Erythroblast (primary cell): ENCODE measurements around the gene DCUN1D5.
A peak's percentile ranks its signal among the peaks of the same experiment; 100 is the strongest.
"Not testable (repeated sequence)": the region's sequence is repeated elsewhere in the genome, so short reads cannot be mapped to it uniquely, and the experiment has no call there.

Experiments
- DNase-seq, 2 experiments: peaks; one replicate each; lab custom pipeline; 2025; lab: John Stamatoyannopoulos, UW
- GATA1 ChIP-seq: IDR thresholded peaks from 2 replicates; pipeline ENCODE4 v1.6.1; 2011; ENCODE audit warnings: low read depth, mild to moderate bottlenecking, control low read depth, low read length, moderate library complexity
- POLR2A ChIP-seq: IDR thresholded peaks from 2 replicates; pipeline ENCODE4 v1.6.1; 2011; ENCODE audit warnings: mild to moderate bottlenecking, low read length

The DCUN1D5 gene

DNA sequence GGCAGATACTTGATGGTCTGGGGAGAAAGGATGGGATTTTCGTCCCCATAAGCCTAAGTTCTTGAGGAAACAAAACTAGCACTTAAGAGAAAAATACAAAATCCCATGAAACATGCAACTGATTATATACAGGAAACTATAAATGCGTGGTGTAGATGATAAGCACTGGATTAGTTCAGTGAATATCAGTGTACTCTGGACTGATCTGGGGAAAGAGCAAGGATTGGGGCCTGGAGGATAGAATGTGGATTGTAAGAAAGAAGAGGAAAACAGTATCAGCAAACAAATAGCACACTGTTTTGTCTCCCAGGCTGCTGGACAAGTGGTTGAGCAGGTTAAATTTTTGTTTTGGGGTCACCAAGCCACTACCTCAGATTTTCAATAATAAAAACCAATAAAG lies 49.8 kb downstream of the DCUN1D5 start:
- TF ChIP-seq POLR2A (no peak), GATA1 (no peak)
- DNase-seq, result no peak

DNA sequence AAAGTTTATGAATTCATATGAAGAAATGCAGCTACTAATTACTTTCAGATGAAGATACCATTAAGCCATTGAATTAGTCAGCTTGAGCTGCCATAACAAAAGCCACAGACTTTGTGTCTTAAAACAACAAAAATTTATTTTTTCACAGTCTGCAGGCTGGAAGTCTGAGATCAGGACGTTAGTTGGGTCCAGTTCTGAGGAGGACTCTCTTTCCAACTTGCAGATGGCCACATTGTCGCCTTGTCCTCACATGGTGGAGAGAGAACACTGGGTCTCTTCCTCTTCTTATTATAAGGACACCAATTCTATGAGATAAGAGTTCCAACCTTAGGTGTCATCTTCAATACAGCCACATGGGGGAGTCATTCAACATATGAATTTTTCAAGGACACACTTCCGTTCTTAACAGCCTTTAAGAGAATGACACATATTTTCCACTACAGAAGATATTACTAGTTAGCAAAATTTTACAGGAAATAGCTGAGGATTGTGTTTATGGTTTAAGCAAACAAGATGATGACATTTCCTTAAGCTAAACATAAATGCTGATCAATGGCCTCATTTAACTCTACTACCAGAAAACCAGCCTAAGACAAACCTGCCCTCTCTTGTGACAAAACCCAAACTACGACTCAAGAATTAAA lies 56.0 kb downstream of the DCUN1D5 start:
- no peak for TF ChIP-seq GATA1
- no peak for TF ChIP-seq POLR2A
- DNase-seq, result peak; percentile 76 to 78

DNA sequence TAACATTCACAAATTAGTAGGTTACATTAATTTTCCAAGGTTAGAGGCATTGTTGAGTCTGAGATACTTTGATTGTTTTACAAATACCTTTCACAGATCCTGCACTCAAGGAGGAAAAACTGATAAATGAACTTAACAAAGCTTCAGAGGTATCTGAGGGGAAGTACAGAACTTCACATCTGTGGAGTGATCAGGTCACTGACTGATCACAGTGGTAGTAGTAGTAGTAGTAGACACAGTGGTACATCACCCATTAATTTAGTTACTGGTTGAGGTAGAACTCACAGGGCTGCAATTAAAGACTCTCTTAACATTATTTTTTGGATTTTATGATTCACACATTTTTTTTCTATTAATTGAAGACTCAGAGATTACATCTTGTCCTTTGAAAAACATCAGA lies 56.7 kb downstream of the DCUN1D5 start:
- no peak for DNase-seq
- TF ChIP-seq POLR2A, result no peak
- TF ChIP-seq GATA1, result no peak

DNA sequence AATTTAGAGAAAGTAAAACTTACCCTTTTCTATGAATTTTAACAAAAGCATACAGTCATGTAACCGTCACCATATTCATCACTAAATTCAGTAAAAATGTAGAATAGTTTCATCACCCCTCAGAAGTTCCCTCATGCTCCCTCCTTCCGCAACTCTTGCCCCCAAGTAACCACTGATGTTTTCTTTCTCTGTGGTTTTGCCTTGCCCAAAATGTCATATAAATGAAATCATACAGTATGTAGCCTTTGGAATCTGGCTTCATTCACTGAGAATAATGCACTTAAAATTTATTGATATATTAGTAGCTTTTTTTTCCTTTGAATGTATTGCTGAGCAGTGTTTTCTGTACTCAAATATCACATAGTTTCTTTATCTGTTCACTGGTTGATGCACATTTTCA lies 60.1 kb downstream of the DCUN1D5 start:
- TF ChIP-seq GATA1 (no peak), POLR2A (no peak)
- DNase-seq, result no peak

DNA sequence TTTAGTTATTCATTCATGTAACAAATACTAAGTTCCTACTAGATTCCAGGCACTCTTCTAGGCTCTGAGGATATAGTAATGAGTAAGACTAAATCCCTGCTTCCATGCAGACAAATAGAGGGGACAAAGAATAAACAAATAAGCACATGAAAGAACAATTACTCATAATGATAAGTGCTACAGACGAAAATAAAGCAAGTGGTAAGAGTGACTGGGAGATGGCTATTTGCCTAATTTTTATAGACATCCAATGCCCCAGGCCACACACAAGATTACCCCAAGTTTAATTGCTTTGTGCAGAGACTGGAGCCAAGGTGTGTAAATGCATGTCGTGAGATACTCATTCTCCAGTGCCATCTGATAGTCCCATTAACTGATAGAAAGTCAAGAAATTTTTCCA lies 62.6 kb downstream of the DCUN1D5 start:
- TF ChIP-seq POLR2A (no peak), GATA1 (no peak)

DNA sequence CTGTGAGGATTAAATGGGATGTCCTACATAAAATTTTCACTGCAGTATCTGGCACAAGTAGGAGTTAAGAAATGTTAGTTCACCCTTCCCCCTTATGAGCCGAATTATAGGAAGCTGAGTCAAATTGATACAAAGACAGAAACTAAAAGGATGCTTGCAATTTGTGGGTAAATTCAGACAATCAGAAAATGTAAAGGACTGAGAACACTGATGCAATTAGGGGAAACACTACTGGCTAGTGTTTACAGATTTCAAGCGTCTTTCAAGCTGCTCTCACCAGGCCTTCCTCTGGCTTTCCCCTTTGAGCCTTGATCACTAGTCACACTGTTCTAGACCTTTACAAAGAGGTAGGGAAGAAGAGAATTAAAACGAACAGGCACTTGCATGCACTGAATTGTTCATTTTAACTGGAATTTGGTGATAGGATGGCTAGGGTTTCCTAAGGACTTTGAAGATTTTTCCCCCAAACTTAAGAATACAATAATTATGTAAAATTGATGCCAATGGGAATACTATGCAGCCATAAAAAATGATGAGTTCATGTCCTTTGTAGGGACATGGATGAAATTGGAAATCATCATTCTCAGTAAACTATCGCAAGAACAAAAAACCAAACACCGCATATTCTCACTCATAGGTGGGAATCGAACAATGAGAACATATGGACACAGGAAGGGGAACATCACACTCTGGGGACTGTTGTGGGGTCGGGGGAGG lies 63.5 kb downstream of the DCUN1D5 start:
- DNase-seq, result not testable (repeated sequence)

More for the DNA sequence above, 62.6 kb downstream of the DCUN1D5 start:
- DNase-seq, result no peak

DNA sequence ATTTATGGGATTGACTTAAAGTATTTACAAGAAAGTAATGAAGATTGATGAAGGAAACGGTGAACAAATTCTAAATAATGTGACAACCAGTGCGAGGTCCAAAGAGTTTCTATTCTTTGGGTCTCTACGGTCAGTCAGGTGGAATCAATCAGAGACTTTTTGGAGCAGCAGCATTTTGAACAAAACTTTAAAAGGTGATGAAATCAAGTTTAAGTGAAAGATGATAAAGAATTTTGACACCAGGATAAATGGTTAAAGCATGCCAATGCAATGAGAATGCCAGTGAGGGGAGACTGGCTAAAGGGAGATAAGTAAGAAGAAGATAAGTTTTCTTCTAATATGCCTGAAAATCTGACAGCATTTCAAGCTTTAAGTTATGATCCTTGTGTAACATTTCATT lies 67.9 kb downstream of the DCUN1D5 start:
- DNase-seq, result no peak
- TF ChIP-seq GATA1, result no peak
- TF ChIP-seq POLR2A, result no peak

DNA sequence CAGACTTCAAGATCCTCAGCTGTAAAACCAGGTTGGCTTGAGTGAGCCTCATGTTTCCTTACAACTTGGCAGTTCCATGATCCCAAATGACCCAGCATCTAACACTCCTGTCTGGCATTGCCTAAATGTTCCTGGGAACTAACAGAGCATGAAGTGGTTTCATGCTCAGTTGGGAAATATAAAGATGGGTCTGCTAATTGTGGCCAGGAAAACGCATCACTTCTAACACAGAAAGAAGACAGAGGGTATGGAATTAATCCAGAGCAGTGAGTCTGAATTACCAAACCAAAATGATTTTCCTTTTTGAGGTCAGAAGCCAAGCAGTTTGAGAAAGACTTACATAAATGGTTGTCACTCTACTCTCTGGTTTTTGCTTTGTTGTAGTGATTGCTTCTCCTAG lies 75.9 kb downstream of the DCUN1D5 start:
- DNase-seq, result no peak
- TF ChIP-seq POLR2A (no peak), GATA1 (no peak)

DNA sequence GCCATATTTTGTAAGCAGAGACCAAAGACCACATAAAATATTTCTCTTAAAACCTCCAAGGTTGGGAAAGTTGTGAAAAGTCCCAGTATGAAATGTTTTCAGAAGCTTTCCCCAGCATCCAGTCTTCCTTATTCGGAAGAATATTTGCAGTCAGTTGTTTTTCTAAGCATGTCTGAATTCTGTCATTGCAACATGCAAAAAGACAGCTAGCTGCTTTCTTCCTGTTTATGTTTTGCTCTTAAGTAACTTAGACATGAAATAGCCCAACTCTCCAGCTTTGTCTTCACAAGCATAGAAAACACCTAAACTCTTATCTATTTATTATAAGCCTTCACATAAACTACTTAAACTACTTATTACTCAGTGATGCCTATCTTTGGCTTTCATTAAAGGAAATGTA lies 78.5 kb downstream of the DCUN1D5 start:
- no peak for DNase-seq
- TF ChIP-seq POLR2A, result no peak
- no peak for TF ChIP-seq GATA1
